Heart left ventricle (tissue), 13 donors: ENCODE data around the gene PGGT1B.

Experiments used
- CTCF ChIP-seq, 12 donors: fragments of 200-600 bp; sonication (generic) in 4 of 12; IDR thresholded peaks; one replicate each; pipeline versions ENCODE4 v1.5.0 to v1.8.0; 2018 to 2022; ENCODE audit warnings: antibody characterized with exemption in 12 of 12, mild to moderate bottlenecking in 5 of 12
- POLR2A ChIP-seq, 2 donors: fragments of 450-650 bp; IDR thresholded peaks; one replicate each; pipeline ENCODE4 v1.6.1; 2017; ENCODE audit warnings: antibody characterized with exemption in 2 of 2, mild to moderate bottlenecking in 2 of 2, moderate library complexity in 2 of 2
- donor health status: ischemic (EF 13 %, LVEDD 7.1; RV severe dilation, severe dysfunction).
- donor health status: DM: no; HTN: yes; CAD: no.
- donor health status: DM: no; HTN: no; CAD: no.
- donor health status: ischemic (EF 25% LVEDD 6.9; RV normal size, moderate dysfunction).
- donor health status: ischemic (EF 25% LVEDD 5.7; RV mildly dilated, moderate dysfunction).
- donor health status: ischemic (EF 35%, LVEDD 5.7; RV mildly dilated, moderate dysfunction).
- donor health status: nonischemic (EF 11% LVEDD 7.7; RV severe dilation, severe dysfunction).
- donor health status: DM: yes; HTN: yes; CAD: no.
- donor health status: PGD.
- donor health status: ischemic (EF 29% LVEDD 5.4; RV normal size, mild dysfunction).
- donor health status: nonischemic (EF 23%, LVEDD 6.1; RV moderate dilation, normal function).

GRCh38 chr5:115296124-115297022 lies 33.7 kb upstream of the PGGT1B start, which contains the start of gene CCDC112:
- TF ChIP-seq CTCF (IDR thresholded peaks at IDR 0.05) (peak in 1 of 12 donors; percentile 11), POLR2A (IDR thresholded peaks at IDR 0.05) (peak in 1 of 2 donors; percentile 68)
